RWPE1 (cell line): ENCODE measurements around the gene ZNF292.

Experiments used
- CTCF ChIA-PET: fragments of 350-600 bp; sonication (Branson Sonifier 250); formaldehyde crosslinking; extraction: SDS; loops from one replicate; lab custom pipeline; 2021; lab: Yijun Ruan, JAX
- POLR2A ChIA-PET: fragments of 400-600 bp; formaldehyde crosslinking; extraction: SDS; loops from one replicate; lab custom pipeline; 2020; ENCODE audit warnings: antibody characterized with exemption; ENCODE audit not compliant: low non-redundant PET; lab: Yijun Ruan, JAX
- DNase-seq: peaks from one replicate; pipeline ENCODE4 v3.0.0; 2012; ENCODE audit warnings: low spot score
- H3K27ac ChIP-seq: fragments of 450-650 bp; 2 replicates; pipeline ENCODE4 v1.5.1; 2017
- TF ChIP-seq, protein P1 (sequence below): fragments of 450-650 bp; conservative IDR thresholded peaks from 2 replicates; pipeline ENCODE4 v1.5.1; 2017; ENCODE audit warnings: low read depth, mild to moderate bottlenecking

ZNF292 gene

DNA sequence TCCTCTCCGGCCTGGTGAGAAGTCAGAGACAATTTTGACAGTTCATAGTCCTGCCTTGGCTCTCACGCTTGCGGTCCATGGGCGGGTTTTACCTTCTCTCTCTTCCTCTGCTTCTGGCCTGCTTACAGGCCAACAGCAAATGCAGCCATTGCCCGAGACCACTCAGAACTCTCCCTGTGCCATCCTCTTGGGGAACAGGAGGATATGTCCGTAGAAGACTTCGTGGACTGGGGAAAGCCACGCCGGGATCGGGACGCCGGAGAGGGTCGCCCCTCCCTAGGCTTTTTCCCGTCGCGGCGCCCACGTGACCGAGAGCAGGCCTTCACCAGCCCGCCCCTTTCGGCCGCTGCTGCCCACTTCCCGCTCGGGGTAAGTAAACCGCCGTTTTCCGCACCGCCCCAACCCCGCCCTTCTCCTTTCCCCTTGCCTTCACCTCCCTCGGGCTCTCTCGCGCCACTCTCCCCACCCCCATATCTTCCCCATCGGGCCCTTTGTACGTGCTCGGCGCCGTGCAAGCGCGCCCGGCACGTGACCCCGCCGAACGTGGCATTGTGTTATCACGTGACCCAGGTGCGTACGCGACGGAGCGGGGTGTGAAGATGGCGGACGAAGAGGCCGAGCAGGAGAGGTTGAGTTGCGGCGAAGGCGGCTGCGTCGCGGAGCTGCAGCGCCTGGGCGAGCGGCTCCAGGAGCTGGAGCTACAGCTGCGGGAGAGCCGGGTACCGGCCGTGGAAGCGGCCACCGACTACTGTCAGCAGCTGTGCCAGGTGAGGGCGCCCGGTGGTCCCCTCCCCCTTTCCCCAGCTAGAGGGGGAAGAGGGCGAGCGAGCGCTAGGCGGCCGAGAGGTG lies at the start of gene ZNF292:
Gene ZNF292 (plus strand): TSS at position 573 of the 849 bp plus-strand sequence. CDS start 27 bp downstream, at position 600.
- peak; percentile 92 for DNase-seq
- ChIA-PET CTCF (interaction anchor here (0.7 kb wide), 2 partner anchors 11 to 1351 kb away, joined by 3 read pairs; no protein-coding TSS in a partner anchor), POLR2A (no interaction called here)
- peak within 1 kb of the TSS; percentile 95 for H3K27ac ChIP-seq
- TF ChIP-seq, protein P1, sequence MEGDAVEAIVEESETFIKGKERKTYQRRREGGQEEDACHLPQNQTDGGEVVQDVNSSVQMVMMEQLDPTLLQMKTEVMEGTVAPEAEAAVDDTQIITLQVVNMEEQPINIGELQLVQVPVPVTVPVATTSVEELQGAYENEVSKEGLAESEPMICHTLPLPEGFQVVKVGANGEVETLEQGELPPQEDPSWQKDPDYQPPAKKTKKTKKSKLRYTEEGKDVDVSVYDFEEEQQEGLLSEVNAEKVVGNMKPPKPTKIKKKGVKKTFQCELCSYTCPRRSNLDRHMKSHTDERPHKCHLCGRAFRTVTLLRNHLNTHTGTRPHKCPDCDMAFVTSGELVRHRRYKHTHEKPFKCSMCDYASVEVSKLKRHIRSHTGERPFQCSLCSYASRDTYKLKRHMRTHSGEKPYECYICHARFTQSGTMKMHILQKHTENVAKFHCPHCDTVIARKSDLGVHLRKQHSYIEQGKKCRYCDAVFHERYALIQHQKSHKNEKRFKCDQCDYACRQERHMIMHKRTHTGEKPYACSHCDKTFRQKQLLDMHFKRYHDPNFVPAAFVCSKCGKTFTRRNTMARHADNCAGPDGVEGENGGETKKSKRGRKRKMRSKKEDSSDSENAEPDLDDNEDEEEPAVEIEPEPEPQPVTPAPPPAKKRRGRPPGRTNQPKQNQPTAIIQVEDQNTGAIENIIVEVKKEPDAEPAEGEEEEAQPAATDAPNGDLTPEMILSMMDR = no peak

DNA sequence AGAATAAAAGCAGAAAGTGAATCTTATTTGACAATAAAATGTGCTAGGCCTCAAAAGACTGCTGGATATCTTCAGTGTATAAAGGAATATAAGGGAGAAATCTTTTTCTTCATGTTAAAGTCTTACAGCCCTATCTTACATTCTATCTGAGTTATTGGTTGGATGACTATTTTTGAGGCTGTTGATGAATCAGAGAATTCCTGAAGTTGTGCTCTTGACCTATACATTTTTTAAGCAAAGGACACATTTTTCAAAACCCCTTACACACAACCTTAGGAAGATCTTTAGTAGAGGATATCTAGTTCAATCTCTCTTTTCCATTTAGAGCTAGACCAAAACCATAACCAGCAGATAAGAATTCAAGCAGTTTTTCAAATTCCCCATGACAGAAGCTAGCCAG lies 49.5 kb upstream of the ZNF292 start:
- DNase-seq = no peak

DNA sequence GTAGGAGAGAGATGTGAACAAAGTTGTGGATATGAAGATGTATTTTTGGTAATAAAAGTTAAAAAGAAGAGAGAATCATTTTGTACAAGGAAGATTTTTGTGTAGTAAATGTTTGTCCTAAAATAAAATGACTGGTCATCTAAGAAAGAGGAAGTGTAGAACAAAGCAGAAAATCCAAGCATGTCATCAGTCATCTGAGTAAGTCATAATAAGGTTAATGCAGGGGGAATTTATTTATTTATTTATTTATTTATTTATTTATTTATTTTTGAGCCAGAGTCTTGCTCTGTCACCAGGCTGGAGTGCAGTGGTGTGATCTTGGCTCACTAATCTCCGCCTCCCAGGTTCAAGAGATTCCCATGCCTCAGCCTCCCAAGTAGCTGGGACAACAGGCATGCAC lies 44.7 kb upstream of the ZNF292 start:
- no peak overlapping the region for H3K27ac ChIP-seq
- DNase-seq = no peak
- ChIA-PET CTCF (interaction anchor here (0.6 kb wide), 1 partner anchor 106 kb away, joined by 3 read pairs; no protein-coding TSS in a partner anchor), POLR2A (no interaction called here)
- TF ChIP-seq, protein P1 = no peak

More for the DNA sequence above, 49.5 kb upstream of the ZNF292 start:
- CTCF ChIA-PET = interaction anchor here (1.1 kb wide), 1 partner anchor 12 kb away, joined by 3 read pairs; no protein-coding TSS in a partner anchor
- TF ChIP-seq, protein P1 = no peak
- POLR2A ChIA-PET = no interaction called here
- H3K27ac ChIP-seq = no peak overlapping the region

DNA sequence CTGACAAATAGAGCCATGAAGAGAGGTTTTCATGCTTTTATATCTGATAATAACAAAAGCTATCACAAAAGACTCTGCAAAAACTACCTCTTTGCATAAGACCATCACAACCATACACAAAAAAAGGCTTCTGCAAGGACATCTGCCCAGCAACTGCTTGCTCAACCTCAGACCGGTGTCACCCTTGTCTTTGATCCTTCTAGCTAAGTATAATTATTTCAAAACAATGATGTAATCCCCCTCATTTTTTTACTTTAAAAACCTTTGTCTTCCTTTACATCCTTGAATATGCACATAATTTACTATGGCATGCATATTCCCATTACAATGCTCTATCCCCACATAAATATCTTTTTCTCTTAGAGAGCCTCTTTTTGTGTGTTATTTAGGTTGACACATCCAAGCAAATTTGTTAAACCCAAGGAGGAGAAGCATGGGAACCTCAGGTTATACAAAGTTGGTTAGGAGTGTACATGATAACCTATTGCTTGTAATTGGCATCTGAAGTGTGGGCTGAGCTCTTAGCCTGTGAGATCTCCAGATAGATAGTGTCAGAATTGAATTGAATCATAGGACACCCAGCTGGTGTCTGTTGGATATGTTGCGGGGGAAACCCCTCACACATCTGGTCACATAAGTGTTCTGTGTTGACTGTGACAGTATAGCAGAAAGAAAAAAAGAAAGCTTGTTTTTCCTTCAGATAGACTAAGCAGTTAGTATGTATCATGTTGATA lies 39.8 kb upstream of the ZNF292 start:
- no peak for DNase-seq
- TF ChIP-seq, protein P1 = no peak
- ChIA-PET POLR2A (no interaction called here), CTCF (interaction anchor here (1.5 kb wide), 1 partner anchor 37 kb away, joined by 4 read pairs; no protein-coding TSS in a partner anchor)
- H3K27ac ChIP-seq = no peak overlapping the region

DNA sequence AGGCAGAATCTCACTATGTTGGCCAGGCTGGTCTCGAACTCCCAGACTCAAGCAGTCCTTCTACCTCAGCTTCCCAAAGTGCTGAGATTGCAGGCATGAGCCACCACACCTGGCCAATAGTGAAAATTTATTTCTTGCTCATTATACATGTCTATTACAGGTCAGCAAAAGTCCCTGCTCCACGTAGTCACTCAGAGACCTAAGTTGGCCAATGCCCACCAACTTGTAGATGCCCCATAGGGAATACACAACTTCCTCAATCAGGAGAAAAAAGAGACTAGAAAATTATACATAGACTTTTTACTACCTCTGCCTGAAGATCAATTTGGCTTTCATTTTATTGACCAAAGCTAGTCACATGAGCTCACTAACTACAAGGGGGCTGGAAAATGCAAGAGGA lies 38.4 kb upstream of the ZNF292 start:
- TF ChIP-seq, protein P1 = no peak
- H3K27ac ChIP-seq = no peak overlapping the region
- DNase-seq = no peak
- ChIA-PET CTCF (interaction anchor here (1.5 kb wide), 1 partner anchor 38 kb away, joined by 4 read pairs; no protein-coding TSS in a partner anchor), POLR2A (no interaction called here)

DNA sequence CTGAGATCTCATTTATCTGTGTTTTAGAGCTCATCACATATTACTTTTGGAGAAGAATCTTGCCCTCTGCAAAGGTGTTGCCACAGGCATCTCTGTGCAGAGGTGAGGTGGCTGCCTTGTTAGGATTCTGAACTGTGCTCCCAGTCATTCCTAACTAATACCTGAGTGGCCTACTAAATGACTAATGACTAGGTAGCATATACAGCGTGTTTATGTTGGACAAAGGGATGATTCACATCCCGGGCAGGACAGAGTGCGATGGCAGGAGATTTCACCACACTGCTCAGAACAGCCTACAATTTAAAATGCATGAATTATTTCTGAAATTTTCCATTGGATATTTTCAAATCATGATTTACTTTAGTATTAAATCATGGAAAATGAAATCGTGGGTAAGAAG lies 37.3 kb upstream of the ZNF292 start:
- H3K27ac ChIP-seq = no peak overlapping the region
- ChIA-PET POLR2A (no interaction called here), CTCF (no interaction called here)
- peak; percentile 81 for DNase-seq
- TF ChIP-seq, protein P1 = no peak
